OCI-LY3 (cell line): ENCODE measurements around the gene CDAN1.

Source experiments
- CTCF ChIP-seq: fragments of 200-600, 300-600 bp; sonication (generic); IDR thresholded peaks from 2 replicates; pipeline ENCODE4 v1.5.1; 2014; ENCODE audit warnings: antibody characterized with exemption, low read length, low read depth
- EZH2phosphoT487 ChIP-seq: fragments of 200-600 bp; shearing (Covaris generic); IDR thresholded peaks from 2 replicates; pipeline ENCODE4 v1.6.1; 2018; ENCODE audit warnings: antibody characterized with exemption, mixed run types, low read depth

DNA sequence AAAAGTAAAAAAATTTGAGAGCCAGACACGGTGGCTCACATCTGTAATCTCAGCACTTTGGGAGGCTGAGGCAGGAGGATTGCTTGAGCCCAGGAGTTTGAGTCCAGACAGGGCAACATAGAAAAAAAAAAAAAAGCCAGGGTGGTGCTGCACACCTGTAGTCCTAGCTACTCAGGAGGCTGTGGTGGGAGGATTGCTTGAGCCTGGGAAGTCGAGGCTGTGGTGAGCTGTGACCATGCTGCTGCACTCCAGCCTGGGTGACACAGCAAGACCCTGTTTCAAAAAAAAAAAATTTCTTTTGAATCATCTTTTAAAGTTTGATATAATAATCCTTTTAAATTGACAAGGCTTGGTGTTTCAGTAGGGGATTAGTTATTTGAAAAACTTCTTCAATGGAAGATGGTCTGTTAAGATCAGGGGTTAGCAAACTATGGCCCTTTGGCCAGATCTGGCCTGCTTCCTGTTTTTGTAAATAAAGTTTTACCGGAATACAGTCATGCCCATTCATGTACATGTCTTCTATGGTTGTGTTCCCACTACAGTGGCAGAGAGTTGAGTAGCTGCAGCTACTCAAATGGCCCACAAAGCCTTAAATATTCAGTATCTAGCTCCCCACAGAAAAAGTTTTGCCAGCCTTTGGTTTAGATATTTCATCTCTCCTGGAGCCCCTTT lies 28.9 kb downstream of the CDAN1 start:
- no peak for TF ChIP-seq CTCF
- no peak for TF ChIP-seq EZH2phosphoT487
